ENCODE data around the gene HMX1.

Gene HMX1

GRCh38 chr4:8871417-8872401 is at the start of gene HMX1:
HMX1 (minus strand) TSS chr4:8871839; CDS start chr4:8871614, 225 bp downstream.
- DNase-seq (ENCODE audit: low read depth): no peak
- H3K4me3 ChIP-seq (ENCODE audit: low read length): no peak within 1 kb of the TSS
- no peak for TF ChIP-seq CTCF (conservative IDR thresholded peaks at IDR 0.05; ENCODE audit: low read depth, low read length)

- TF ChIP-seq CTCF (conservative IDR thresholded peaks at IDR 0.05; ENCODE audit: low read depth, low read length): no peak
- DNase-seq (ENCODE audit: low read depth): no peak
- H3K4me3 ChIP-seq (ENCODE audit: low read length): no peak overlapping the region
These were observed 49.3 kb upstream of the HMX1 start for GRCh38 chr4:8920969-8921368.

- no peak overlapping the region for H3K4me3 ChIP-seq (ENCODE audit: low read length)
- no peak for DNase-seq (ENCODE audit: low read depth)
- TF ChIP-seq CTCF (conservative IDR thresholded peaks at IDR 0.05; ENCODE audit: low read depth, low read length): no peak
These were observed 48.8 kb upstream of the HMX1 start for GRCh38 chr4:8920289-8920965.

GRCh38 chr4:8919651-8920288 is 48.1 kb upstream of the HMX1 start:
- no peak overlapping the region for H3K4me3 ChIP-seq (ENCODE audit: low read length)
- DNase-seq (ENCODE audit: low read depth): no peak
- no peak for TF ChIP-seq CTCF (conservative IDR thresholded peaks at IDR 0.05; ENCODE audit: low read depth, low read length)

- DNase-seq (ENCODE audit: low read depth): no peak
- peak; percentile 91 for TF ChIP-seq CTCF (conservative IDR thresholded peaks at IDR 0.05; ENCODE audit: low read depth, low read length)
- H3K4me3 ChIP-seq (ENCODE audit: low read length): no peak overlapping the region
These were observed 46.5 kb upstream of the HMX1 start for GRCh38 chr4:8917868-8918783.

GRCh38 chr4:8917321-8917811 is 45.7 kb upstream of the HMX1 start:
- no peak for TF ChIP-seq CTCF (conservative IDR thresholded peaks at IDR 0.05; ENCODE audit: low read depth, low read length)
- no peak overlapping the region for H3K4me3 ChIP-seq (ENCODE audit: low read length)
- DNase-seq (ENCODE audit: low read depth): no peak

All from retinal pigment epithelial cell (primary cell).